Fibroblast of upper back skin (primary cell): ENCODE results near the gene BMPER.
"Not testable (repeated sequence)": the region's sequence is repeated elsewhere in the genome, so short reads cannot be mapped to it uniquely, and the experiment has no call there.

Experiments used
- DNase-seq: peaks from one replicate; pipeline ENCODE4 v3.0.0-alpha.2; 2013

Gene BMPER

DNA sequence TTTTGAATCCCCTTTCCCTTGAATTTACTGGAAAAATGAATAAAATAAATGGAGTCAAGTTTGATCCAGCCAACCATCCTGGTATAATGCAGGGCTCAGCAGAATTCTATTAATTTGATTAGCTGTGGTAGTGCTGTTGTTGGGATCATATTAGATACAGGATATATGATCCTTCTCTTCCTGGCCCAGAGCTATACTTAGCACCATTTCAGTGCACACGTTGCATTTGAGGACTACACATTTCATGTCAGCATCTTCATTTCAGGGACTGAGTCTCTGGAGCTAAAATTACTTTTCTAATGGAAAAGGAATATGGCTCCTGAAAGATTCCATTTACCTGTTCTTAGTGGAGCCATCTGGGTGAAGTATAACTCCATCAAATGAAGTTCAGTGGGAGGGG lies 240.3 kb downstream of the BMPER start:
- no peak for DNase-seq

DNA sequence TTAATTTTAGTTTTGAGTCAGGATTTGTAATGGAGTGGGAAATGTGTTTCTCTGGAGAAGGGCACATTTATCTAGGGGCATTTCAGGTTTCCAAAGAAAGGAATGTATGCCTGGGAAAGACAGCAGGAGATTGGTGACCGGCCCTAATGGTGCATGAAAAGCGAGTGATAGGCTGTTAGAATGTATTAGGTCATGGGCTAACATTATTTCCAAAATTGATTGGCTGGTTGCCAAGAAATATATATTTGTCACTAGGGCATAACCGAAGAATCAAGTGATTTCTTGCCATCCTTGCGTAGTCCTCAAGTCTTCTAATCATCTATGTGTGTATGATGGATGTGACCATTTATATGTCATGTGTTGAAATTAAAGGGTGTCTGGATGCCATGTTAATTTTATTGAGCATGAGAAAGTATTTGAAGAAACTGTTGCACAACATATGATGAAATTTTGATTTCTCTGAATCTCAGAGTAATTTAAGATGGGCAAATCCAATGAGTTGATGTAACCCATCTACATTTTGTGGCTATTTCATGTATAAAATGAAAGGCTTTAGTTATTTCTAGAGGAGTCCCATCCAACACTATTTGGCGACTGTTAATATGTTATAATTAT lies 248.4 kb downstream of the BMPER start:
- DNase-seq, result no peak

DNA sequence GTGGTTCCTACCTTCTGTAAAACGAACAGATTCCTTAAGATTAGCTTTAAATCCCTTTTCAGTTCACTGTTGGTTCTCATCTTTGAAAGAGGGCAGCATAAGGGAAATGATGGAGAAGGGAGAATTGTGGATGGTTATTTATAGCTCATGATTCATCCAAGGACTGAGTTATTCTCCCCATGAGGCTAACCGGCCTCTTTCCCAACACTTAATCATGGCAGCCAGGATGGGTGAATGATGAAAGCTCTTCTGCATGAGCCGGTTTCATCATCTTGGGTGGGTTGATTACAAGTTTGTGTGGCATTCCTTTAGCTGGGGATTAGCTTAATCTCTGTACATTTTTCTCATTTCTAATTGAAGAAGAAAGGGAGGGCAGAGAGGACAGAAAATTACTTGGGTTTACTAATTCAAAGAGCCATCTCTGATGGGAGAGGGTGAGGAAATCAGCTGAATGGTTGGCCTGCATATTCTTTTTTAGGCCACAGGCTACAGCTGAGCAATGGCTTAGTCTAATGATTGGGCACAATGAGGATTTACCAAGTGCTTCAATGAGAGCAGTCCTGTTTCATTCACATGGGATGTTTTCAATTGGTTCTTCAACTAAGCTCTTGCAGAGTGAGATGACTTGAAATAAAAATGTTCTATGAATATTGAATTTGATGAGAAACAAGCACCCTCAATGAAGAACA lies 250.0 kb downstream of the BMPER start:
- peak; percentile 99 for DNase-seq

DNA sequence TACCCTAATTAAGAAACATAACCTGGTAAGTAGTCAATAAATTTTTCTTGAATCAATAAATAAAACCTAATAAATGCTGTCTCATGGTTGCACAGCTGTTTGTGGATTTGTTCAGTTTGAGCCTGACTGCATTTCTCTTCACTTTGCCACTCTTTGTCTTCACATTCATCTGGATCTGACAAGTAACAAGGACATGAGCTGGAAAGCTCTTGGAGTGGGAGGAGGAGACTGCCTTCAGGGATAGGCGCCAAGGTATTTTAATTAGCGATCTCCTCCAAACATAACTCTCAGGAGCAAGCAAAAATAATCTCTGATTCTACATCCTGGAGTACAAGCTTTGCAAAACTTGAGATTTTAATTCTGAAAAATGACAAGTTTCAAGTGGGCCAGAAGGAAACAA lies 251.0 kb downstream of the BMPER start:
- DNase-seq, result peak; percentile 79

DNA sequence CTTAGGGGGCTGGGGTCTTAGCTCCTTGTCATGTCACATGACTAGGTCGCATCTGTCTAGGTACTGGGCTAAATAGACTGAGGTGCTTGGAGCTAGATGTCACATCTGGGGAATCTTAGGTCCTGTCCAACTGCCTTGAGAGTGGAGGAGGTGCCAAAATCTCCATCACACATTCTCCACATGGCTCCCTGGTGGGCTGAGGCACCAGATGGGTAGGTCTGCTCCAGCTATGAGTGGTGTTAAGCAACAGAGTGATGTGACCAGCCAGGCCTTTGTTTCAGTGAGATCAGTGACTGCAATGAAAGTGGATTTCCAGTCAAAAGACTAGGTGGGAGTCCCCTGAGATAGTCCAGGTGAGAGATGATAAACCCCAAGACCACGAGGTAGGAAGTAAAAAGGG lies 251.8 kb downstream of the BMPER start:
- DNase-seq, result peak; percentile 53

DNA sequence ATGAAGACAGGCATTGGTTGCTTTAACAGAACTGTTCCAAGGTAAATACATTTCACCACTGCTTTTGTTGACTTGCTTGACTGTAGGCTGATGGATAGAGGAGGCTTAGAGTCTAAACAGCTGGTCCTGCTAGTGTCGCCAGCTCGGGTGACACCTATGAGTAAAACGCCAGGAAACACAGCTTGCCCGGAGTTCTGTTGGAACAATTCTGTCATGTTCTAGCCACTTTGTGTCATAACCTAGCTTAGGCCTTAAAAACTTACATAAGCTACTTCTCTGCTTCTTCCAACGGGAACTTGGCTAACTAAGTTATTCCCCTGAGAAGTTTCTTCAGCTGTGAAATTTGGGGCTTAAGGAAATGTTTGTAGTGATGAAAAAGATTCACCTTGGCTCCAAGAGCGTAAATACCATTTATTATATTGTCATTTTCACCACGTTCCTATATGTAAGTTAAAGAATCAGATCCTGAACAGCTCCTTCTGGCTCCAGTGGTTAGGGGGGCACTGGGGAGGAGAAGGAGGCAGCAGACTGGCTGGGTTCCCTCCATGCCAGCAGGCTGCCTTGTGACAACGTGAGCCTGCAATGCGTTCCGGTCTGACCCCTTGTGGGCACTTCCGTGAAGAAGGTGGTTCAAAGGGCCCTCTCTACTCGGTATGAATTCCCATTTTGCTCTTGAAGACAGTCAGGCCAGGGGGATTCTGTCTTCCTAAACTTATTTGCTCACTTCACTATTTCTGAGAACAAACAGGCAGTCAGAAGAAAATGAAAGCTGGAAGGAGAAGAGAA lies 253.2 kb downstream of the BMPER start:
- no peak for DNase-seq

DNA sequence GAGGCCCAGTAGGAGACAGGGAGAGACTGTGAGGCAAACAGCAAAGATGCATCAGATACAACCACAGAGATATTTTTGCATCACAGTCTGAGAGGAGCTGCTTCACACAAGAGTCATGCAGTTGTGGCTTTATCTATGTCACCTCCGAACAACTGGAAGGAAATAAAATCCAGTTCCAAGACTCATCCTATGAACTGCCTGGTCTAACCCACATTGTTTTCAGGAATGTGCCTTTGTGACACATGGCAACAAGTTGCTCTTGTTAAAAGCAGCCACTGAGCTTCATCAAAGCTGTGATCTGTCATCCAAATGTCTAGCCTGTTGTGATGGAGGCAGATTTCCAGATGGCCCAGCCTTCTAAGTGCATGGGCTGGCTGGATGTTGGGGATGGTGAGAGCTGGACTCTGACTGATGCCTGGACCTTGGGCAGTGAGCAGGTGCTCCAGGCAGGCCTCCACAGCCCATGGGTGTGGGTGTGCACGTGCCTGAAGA lies 255.0 kb downstream of the BMPER start:
- peak; percentile 94 for DNase-seq

DNA sequence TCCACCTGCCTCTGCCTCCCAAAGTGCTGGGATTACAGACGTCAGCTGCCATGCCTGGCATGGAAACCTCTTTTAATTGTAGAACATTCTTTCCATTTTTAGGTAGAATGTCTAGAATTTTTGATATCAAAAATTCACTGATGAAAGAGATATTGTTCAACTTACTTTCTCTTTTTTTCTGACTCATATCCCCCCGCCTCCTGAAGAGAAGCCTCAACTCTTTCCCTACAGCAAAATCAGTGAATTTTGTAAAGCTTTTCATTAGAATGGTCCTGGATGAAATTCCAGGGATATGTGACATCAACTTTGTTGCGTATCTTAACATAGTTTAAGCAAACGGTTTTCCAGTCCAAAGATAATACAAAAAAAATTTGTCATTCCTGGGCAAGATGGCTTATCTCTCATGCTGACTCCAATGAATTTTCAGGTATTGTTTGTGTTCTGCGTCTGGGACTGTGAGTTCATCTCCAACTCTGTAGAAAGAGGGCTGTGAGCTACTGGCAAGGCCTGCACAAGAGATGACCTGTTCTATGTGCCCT lies 256.8 kb downstream of the BMPER start:
- peak; percentile 42 for DNase-seq

DNA sequence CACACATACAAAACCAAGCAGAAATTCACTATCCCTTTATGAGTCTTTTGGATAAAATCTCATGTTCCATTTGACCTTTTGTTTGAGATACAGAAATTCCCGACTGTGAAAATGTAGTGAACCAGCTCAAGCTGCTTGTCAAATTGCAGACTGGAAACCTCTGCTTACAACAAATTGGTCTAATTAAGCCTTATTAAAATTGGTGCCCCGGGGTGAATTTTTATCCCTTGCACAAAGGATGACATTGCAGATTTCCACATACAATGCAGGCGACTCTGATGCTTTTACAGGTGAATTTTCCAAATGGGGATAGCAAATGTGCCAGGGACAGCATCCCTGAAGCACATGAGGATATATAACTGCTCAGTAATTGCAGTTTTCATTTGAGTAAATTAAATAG lies 257.3 kb downstream of the BMPER start:
- no peak for DNase-seq

DNA sequence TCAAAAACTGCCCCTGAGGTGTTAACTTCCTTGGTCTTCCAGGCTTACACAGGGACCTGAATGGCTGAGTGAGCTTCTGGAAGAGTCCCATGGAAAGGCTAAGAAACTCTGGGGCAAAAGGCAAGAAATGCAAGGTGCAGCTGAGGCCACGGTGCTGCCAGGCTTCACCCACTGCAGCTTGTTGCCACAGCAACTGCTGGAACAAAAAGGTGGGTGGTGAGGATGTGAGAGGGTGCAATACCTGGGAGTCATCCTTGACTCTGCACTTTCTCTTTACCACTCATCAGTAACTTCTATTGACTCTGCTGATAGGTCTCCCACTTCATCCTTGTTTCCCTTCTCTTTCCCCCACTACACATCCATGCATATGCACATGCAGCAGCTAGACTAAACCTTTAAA lies 258.6 kb downstream of the BMPER start:
- DNase-seq, result no peak

DNA sequence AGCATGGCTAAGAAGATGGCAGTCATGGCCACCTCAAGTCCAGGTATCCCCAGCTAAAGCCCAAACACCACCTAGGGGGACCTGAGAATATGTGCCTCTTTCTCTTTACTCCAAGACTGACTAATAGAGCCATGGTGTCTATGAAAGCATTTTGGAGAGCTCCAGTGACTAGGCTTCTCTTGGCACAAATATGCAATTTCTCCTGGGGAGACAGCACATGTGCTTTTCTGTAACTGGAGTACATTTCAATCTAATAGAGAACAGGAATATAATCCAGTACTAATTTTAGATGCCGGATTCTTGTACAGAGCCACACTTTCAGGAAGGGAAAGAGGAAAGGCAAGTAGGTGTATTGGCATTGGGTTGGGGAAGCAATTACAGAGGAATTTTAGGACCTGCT lies 260.1 kb downstream of the BMPER start:
- DNase-seq, result peak; percentile 52

DNA sequence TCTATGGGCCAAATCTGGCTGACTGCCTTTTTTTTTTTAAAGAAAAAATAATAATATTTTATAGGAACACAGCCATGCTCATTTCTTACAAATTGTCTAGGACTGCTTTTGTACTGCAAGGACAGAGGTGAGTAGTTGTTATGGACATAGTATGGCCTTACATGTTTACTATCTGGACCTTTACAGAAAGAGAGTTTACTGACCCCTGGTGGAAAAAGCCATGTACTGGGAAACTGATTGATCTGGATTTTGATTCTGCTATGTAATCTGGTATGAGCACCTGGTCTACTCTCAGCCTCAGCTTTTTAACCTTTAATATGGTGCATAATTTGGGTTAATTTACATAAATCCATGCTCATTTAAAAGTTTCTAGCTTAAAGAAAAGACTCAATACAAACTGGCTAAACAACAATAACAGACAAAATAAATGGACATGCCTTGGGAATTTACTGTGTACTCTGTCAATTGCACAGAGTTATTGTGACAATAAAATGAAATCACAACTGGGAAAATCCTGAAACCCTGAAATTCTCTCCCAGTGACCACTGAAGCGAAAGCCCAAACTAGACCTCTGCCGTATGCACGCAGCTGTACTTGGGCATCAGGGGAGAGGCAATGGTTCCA lies 260.7 kb downstream of the BMPER start:
- DNase-seq, result peak; percentile 52

DNA sequence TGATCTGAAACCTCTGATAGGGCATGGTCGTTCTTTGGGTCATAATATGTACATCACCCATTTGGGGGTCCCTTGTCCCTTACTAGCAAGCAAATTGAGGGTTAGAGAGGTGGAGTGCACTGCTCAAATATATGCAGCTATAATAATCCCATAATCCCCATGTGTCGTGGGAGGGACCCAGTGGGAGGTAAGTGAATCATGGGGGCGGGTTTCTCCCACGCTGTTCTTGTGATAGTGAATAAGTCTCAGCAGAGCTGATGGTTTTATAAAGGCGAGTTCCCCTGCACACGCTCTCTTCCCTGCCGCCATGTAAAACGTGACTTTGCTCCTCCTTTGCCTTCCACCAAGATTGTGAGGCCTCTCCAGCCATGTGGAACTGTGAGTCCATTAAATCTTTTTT lies 262.7 kb downstream of the BMPER start:
- no peak for DNase-seq

DNA sequence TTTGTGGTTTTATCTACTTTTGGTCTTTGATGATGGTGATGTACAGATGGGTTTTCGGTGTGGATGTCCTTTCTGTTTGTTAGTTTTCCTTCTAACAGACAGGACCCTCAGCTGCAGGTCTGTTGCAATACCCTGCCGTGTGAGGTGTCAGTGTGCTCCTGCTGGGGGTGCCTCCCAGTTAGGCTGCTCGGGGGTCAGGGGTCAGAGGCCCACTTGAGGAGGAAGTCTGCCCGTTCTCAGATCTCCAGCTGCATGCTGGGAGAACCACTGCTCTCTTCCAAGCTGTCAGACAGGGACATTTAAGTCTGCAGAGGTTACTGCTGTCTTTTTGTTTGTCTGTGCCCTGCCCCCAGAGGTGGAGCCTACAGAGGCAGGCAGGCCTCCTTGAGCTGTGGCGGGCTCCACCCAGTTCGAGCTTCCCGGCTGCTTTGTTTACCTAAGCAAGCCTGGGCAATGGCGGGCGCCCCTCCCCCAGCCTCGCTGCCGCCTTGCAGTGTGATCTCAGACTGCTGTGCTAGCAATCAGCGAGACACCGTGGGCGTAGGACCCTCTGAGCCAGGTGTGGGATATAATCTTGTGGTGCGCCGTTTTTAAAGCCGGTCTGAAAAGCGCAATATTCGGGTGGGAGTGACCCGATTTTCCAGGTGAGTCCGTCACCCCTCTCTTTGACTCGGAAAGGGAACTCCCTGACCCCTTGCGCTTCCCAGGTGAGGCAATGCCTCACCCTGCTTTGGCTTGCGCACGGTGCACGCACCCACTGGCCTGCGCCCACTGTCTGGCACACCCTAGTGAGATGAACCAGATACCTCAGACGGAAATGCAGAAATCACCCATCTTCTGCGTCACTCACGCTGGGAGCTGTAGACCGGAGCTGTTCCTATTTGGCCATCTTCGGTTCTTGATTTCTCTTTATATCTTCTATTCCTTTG lies 269.6 kb downstream of the BMPER start:
- DNase-seq, result not testable (repeated sequence)

DNA sequence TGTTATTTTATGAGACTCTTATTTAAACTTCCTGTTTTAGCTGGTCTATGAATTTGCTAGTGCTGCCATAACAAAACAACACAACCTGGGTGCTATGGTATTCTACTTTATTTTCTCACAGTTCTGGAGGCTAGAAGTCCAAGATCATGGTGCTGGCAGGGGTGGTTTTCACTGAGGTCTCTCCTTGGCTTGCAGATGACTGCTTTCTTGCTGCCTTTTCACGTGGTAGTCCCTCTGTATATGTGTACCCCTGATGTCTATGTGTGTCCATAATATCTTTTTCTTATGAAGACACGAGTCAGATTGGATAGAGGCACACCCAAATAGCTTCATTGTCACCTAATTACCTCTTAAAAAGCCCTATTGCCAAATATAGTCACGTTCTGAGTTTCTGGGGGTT lies 270.5 kb downstream of the BMPER start:
- DNase-seq, result no peak

DNA sequence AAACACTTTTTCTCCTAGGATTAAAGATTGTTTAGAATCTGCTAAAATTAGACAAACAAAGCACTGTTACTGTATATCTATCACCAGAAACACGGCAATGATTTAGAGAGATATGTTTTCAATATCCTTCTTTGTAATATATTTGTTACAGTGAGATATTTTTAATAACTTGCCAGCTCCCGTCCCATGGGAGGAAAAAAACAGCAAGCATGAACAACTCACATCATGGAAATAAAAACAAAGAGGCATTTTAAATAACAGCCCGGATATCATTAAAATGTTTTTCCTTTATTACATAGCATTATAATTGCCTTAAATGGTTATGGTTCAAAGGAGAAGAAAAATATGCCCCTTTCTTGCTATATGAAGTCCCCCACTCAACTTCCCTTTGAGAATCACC lies 272.1 kb downstream of the BMPER start:
- DNase-seq, result no peak

DNA sequence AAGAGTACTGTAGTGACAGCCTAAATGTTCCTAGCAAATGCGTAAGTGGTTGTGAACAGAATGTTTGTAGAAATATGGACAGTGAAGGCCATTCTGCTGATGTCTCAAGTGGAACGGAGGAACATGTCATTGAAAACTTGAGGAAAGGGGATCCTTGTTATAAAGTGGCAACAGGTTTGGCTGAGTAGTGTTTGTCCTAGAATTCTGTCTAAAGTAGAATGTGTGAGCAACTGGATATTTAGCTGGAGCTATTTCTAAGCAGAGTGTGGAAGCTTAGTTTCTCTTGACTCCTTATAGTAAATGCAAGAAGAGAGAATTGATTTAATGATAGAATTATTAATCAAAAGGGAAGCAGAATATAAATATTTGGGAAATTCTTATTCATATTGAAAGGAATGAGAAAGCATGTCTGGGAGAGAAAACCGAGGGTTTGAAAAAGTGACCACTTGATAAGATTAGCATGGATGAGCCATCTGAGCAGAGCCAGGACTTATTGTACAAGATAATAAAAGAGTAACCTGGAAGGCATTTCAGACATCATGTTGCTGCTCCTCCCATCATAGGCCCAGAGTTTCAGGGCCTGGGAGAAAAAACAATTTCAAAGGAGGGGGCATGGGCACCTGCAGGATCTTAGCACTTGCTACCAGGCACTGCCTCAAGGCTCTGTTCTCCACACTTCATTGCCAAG lies 276.1 kb downstream of the BMPER start:
- DNase-seq, result no peak

DNA sequence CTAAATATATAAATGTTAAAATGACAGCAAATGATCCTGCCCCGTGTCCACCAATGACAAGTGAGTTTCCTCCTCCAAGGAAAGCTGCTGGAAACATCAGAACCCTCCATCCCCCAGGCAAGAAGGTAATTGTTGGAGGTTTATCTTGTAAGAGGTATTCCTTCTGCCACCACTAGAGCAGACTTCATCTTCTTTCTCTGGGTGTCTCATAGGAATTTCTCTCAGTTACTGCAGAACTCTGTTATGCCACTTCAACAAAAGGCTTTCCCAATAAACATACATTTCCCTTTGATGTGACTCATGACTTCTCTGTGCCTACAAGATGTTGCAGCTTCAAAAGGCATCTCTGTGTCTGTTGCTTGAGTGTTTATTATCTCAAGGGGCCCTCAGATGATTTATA lies 279.1 kb downstream of the BMPER start:
- peak; percentile 25 for DNase-seq

DNA sequence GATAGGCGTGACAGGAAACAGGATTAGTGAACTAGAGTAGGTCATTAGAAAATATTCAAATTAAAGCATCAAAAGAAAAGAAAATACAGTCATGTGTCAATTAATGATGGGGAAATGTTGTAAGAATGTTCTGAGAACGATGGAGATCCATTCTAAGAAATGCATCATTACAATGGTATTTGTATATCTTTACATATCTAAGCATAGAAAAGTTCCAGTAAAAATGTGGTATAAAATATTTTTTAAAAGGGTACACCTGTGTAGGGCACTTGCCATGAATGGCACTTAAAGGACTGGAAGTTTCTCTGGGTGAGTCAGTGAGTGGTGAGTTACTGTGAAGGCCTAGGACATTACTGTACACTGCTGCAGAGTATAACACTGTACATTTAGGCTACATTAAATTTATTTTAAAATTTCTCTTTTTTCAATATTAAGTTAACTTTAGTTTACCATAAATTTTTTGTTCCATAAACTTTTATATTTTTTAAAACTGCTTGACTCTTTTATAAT lies 282.5 kb downstream of the BMPER start:
- DNase-seq, result peak; percentile 30

DNA sequence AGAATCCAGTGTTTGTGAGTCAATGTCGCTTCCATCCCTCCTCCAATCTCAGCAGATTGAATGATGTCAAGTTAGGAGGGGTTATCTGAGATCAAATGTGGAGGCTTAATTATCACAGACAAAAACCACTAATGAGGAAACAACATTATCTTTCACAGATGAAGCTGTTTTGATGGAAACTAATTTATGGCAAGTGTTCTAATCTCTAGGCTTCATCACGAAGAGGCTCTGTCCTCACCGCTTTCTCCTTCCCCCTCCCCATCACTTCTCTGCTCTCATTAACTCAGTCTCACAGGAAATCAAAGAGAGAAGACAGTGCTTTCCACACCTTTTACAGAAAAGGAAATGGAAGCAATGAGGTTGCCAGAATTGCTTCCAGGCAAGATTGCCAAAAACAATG lies 283.7 kb downstream of the BMPER start:
- DNase-seq, result no peak

DNA sequence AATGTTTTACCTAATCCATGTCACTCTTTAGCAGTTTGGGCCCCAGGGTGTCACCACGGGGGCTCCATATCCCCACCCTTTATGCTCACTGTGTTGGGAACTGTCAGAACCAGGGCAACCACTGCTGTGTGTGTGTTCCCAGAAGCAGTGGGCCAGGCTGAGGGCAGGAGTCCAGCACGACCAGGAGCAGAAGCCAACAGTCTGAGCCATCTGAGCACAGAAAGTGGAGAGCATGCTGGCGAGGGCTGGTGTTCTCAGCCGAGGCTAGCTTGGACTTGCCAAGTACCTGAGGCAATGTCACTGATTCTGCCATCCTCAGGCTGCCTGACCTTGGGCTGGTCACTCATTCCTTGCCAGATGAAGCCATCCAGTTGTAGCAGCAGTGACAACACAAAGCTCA lies 285.0 kb downstream of the BMPER start:
- no peak for DNase-seq
